H1 (cell line): ENCODE measurements around the gene PKD1. TPM values are rescaled to one million over a fixed set of nuclear protein-coding genes. Genes with fewer than 3 reads are reported as not detected.

Experiments used
- CTCF ChIA-PET: fragments of 300-600 bp; sonication (Branson Sonifier 250); formaldehyde crosslinking; loops from one replicate; lab custom pipeline; 2021; ENCODE audit not compliant: partially characterized antibody; lab: Charles Lee
- POLR2A ChIA-PET: fragments of 300-600 bp; sonication (Branson Sonifier 250); formaldehyde crosslinking; loops from one replicate; lab custom pipeline; 2021; ENCODE audit warnings: inconsistent platforms; ENCODE audit not compliant: partially characterized antibody; lab: Charles Lee
- DNase-seq, 2 experiments: peaks; one replicate each; pipeline versions ENCODE4 v3.0.0 to v3.0.0-alpha.2; 2010 to 2022; ENCODE audit warnings: low spot score in 2 of 2, low read depth in 1 of 2, mixed read lengths in 1 of 2
- FAIRE-seq: peaks from 2 replicates; lab custom pipeline; 2011; peaks lifted over from hg19 to GRCh38; lab: Jason Lieb, UNC
- H2AFZ ChIP-seq: 2 replicates; pipeline ENCODE4 v1.8.1; 2012; ENCODE audit warnings: low read length, inconsistent platforms
- H2AK5ac ChIP-seq: 2 replicates; pipeline ENCODE4 v1.6.1; 2013; ENCODE audit warnings: low read depth, low read length
- H2BK120ac ChIP-seq: replicated peaks from 2 replicates; pipeline ENCODE3; 2013; ENCODE audit warnings: low read depth, low read length, inconsistent platforms
- H2BK12ac ChIP-seq: 2 replicates; pipeline ENCODE4 v1.6.1; 2013; ENCODE audit warnings: low read depth, low read length
- H2BK15ac ChIP-seq: 2 replicates; pipeline ENCODE4 v1.6.1; 2013; ENCODE audit warnings: low read length
- H2BK20ac ChIP-seq: 2 replicates; pipeline ENCODE4 v1.6.1; 2013; ENCODE audit warnings: low read length
- H2BK5ac ChIP-seq: 2 replicates; pipeline ENCODE4 v1.6.1; 2013; ENCODE audit warnings: low read depth, low read length
- H3K14ac ChIP-seq: 2 replicates; pipeline ENCODE4 v1.6.1; 2013; ENCODE audit warnings: inconsistent platforms; ENCODE audit not compliant: insufficient read length
- H3K18ac ChIP-seq: 2 replicates; pipeline ENCODE4 v1.6.1; 2013; ENCODE audit warnings: low read length; ENCODE audit errors: extremely low read depth
- H3K23ac ChIP-seq: 2 replicates; pipeline ENCODE4 v1.6.1; 2013; ENCODE audit warnings: inconsistent platforms; ENCODE audit not compliant: insufficient read length
- H3K23me2 ChIP-seq: 2 replicates; pipeline ENCODE4 v1.6.1; 2013; ENCODE audit warnings: low read depth, low read length
- H3K27ac ChIP-seq: 2 replicates; pipeline ENCODE4 v1.6.1; 2011; ENCODE audit warnings: low read depth, low read length, inconsistent platforms
- H3K27me3 ChIP-seq, 4 experiments: replicated peaks in 1 of 4; 1 replicate in 1 of 4; 2 replicates in 3 of 4; pipeline versions ENCODE4 v1.6.1 to v1.8.1; 2011 to 2013; ENCODE audit warnings: low read length in 3 of 4, mild to moderate bottlenecking in 3 of 4, inconsistent platforms in 2 of 4, mixed read lengths in 2 of 4, moderate library complexity in 1 of 4; ENCODE audit not compliant: control insufficient read depth in 3 of 4, insufficient read depth in 3 of 4; ENCODE audit errors: extremely low read depth in 1 of 4
- H3K36me3 ChIP-seq, 4 experiments: 2 replicates each; pipeline versions ENCODE4 v1.6.1 to v1.8.1; 2011 to 2013; ENCODE audit warnings: mild to moderate bottlenecking in 4 of 4, low read length in 3 of 4, moderate library complexity in 2 of 4, control low read depth in 1 of 4, inconsistent platforms in 1 of 4; ENCODE audit not compliant: insufficient read depth in 4 of 4, control insufficient read depth in 2 of 4
- H3K4ac ChIP-seq: replicated peaks from 2 replicates; pipeline ENCODE3; 2013; ENCODE audit warnings: low read length, low read depth, mixed read lengths, inconsistent platforms; ENCODE audit not compliant: insufficient read length
- H3K4me1 ChIP-seq, 4 experiments: replicated peaks in 1 of 4; 1 replicate in 1 of 4; 2 replicates in 3 of 4; pipeline versions ENCODE4 v1.6.1 to v1.8.1; 2011 to 2013; ENCODE audit warnings: low read length in 3 of 4, inconsistent platforms in 2 of 4, mixed read lengths in 1 of 4; ENCODE audit not compliant: insufficient read depth in 4 of 4, control insufficient read depth in 3 of 4
- H3K4me2 ChIP-seq, 2 experiments: 2 replicates each; pipeline versions ENCODE4 v1.6.1 to v1.8.1; 2011 to 2013; ENCODE audit warnings: low read depth in 2 of 2, low read length in 2 of 2, control low read depth in 1 of 2, inconsistent platforms in 1 of 2, mild to moderate bottlenecking in 1 of 2; ENCODE audit not compliant: insufficient read depth in 1 of 2
- H3K4me3 ChIP-seq, 4 experiments: fragments of 200-600, 300-600 bp in 1 of 4; sonication (generic), shearing (Covaris generic), sonication (Bioruptor Twin) in 1 of 4; 2 replicates each; pipeline versions ENCODE4 v1.5.1 to v1.8.1; 2011 to 2016; ENCODE audit warnings: low read length in 4 of 4, low read depth in 3 of 4, control low read depth in 2 of 4, inconsistent platforms in 2 of 4, mild to moderate bottlenecking in 2 of 4, mixed read lengths in 1 of 4, moderate library complexity in 1 of 4; ENCODE audit not compliant: insufficient read depth in 2 of 4; ENCODE audit errors: extremely low read depth in 1 of 4
- H3K56ac ChIP-seq: replicated peaks from 2 replicates; pipeline ENCODE3; 2013; ENCODE audit warnings: low read depth, mild to moderate bottlenecking, mixed read lengths, low read length, inconsistent platforms; ENCODE audit not compliant: insufficient read length
- H3K79me1 ChIP-seq: 2 replicates; pipeline ENCODE4 v1.6.1; 2013; ENCODE audit warnings: low read depth, low read length, control low read depth
- H3K79me2 ChIP-seq, 2 experiments: 2 replicates each; pipeline versions ENCODE4 v1.6.1 to v1.8.1; 2012 to 2013; ENCODE audit warnings: low read length in 2 of 2, mild to moderate bottlenecking in 2 of 2, inconsistent platforms in 1 of 2; ENCODE audit not compliant: insufficient read depth in 2 of 2, control insufficient read depth in 1 of 2
- H3K9ac ChIP-seq, 4 experiments: replicated peaks in 1 of 4; 1 replicate in 1 of 4; 2 replicates in 3 of 4; pipeline versions ENCODE4 v1.6.1 to v1.8.1; 2011 to 2013; ENCODE audit warnings: low read depth in 3 of 4, low read length in 3 of 4, control low read depth in 2 of 4, mild to moderate bottlenecking in 2 of 4, moderate library complexity in 2 of 4, inconsistent platforms in 1 of 4; ENCODE audit errors: extremely low read depth in 1 of 4
- H3K9me3 ChIP-seq, 2 experiments: 2 replicates each; pipeline versions ENCODE4 v1.6.1 to v1.8.1; 2012 to 2013; ENCODE audit warnings: mild to moderate bottlenecking in 2 of 2, moderate library complexity in 2 of 2, control low read depth in 1 of 2, inconsistent platforms in 1 of 2, low read depth in 1 of 2, low read length in 1 of 2, mixed read lengths in 1 of 2; ENCODE audit not compliant: insufficient read depth in 2 of 2
- H4K20me1 ChIP-seq, 2 experiments: replicated peaks in 1 of 2; 2 replicates each; pipeline versions ENCODE3 to v1.8.1; 2011 to 2013; ENCODE audit warnings: inconsistent platforms in 2 of 2, low read length in 2 of 2, mild to moderate bottlenecking in 1 of 2; ENCODE audit not compliant: insufficient read depth in 2 of 2, control insufficient read depth in 1 of 2
- H4K5ac ChIP-seq: 2 replicates; pipeline ENCODE4 v1.6.1; 2013; ENCODE audit warnings: low read length, low read depth, mixed read lengths, inconsistent platforms; ENCODE audit not compliant: insufficient read length
- H4K8ac ChIP-seq: 2 replicates; pipeline ENCODE4 v1.8.0; 2013; ENCODE audit warnings: mild to moderate bottlenecking, moderate library complexity, low read length, inconsistent platforms; ENCODE audit not compliant: insufficient read depth; ENCODE audit errors: extremely low read depth
- H4K91ac ChIP-seq: replicated peaks from 2 replicates; pipeline ENCODE3; 2013; ENCODE audit warnings: low read length, mixed read lengths, inconsistent platforms; ENCODE audit not compliant: insufficient read length
- ASH2L ChIP-seq: fragments of 200-600, 300-600 bp; sonication (generic); IDR thresholded peaks from one replicate; pipeline ENCODE4 v1.7.1; 2017; ENCODE audit warnings: low read length
- GABPA ChIP-seq: IDR thresholded peaks from 2 replicates; pipeline ENCODE4 v1.6.1; 2011; ENCODE audit warnings: mild to moderate bottlenecking, low read length, moderate library complexity, borderline replicate concordance; ENCODE audit not compliant: insufficient read depth
- WGBS, 2 experiments: shearing (Covaris generic) in 1 of 2; methylation state at CpG; one replicate each; pipeline versions ENCODE4 v1.1.6 to v1.1.7; 2013 to 2015; ENCODE audit warnings: low lambda C conversion rate in 2 of 2, mixed read lengths in 2 of 2, inconsistent platforms in 1 of 2, low coverage in 1 of 2, missing lambda C conversion rate in 1 of 2; ENCODE audit not compliant: insufficient replicate concordance in 2 of 2, insufficient coverage in 1 of 2, insufficient read length in 1 of 2; ENCODE audit errors: extremely low coverage in 1 of 2, missing lambda C conversion rate in 1 of 2; 5-methylcytosine and 5-hydroxymethylcytosine counted together
- polyA plus RNA-seq, 7 experiments: library from polyadenylated mRNA; depleted of rRNA in 3 of 7; stranded (reverse) in 5 of 7; unstranded in 2 of 7; fragments of >200 nt in 5 of 7; fragments of 200-250 nt in 2 of 7; gene quantifications; 1 replicate in 5 of 7; 2 replicates in 1 of 7; 4 replicates in 1 of 7; pipeline versions ENCODE4 v1.2.1 to v1.2.3, GENCODE V29; 2011 to 2013; ENCODE audit warnings: missing spikeins in 2 of 7, mixed read lengths in 2 of 7
- total RNA-seq: library from RNA; stranded (reverse); fragmentation: NEBNext Ultra II Directional; extraction: Animal tissue kit (Norgen Biotek cat#: 25700); gene quantifications from 2 replicates; pipeline ENCODE4 v1.2.1, GENCODE V29; 2021

PKD1 gene
- total and polyA plus RNA-seq, 2 of the 8 experiments (the other 6 are each of a cell fraction or from before 2014, with no cell fraction given) = 40.6 to 52.7 TPM

DNA sequence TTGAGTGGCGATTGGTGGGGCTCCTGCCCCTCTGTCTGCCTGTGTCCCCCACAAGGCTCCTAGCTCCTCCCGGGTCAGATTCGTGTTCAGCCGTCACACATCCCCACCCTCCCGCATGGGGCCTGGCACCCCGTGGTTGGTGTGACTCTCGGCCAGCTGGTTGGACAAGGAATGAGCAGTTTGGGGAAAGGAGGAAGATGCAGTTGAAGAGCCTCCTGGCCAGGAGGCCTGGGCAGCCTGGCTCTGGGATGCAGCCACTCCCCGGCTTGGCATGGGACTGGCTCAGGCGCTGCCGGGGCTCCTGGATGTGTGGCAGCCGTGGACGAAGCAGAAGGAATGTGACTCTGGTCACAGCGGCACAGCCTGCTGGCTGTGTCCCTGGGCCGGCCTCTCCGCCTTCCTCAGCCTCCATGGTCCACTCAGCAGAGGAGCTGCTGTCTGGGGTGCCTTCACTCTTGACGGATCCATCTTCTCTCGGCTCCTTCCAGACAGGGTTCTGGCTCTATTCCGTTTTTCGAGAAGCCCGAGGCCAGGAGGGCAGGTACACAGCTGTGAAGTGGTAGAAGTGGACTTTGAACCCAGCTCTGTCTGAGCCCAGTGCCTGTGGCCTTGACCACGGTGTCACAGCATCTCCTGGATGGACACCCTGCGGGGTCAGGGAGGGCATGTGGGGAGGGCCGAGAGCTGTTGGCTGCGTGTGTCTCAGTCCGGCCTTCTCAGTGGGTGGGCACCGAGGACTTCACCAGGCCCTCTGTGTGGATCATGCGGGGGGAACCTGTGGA lies 22.0 kb upstream of the PKD1 start:
- WGBS, 2 experiments = 92% methylated on average over 27 of the region's 27 CpGs; no CpG with 5 or more reads in 1 of the 2 experiments
- no peak overlapping the region for H3K56ac ChIP-seq
- DNase-seq = no peak
- peak overlapping the region in 1 of 4 experiments; percentile 100; a peak in 2 of 8 replicates for H3K4me3 ChIP-seq
- H3K36me3 ChIP-seq = peaks cover 5 to 22% (median 12%) of the 10 kb centered on the region in 4 experiments; a peak in 7 of 8 replicates
- no peak overlapping the region for H4K8ac ChIP-seq
- TF ChIP-seq ASH2L (no peak), GABPA (no peak)
- no peak overlapping the region for H2BK120ac ChIP-seq
- H3K79me2 ChIP-seq = peaks cover 45 to 90% of the 10 kb centered on the region in 2 experiments
- ChIA-PET POLR2A (interaction anchor here (0.5 to 15.0 kb wide), 11 partner anchors 11 to 135 kb away, joined by 3 to 312 read pairs (median 5); partner anchors contain the start of genes BRICD5, DNASE1L2, ECI1 and MLST8), CTCF (interaction anchor here (0.7 to 3.1 kb wide), 4 partner anchors 10 to 37 kb away, joined by 3 to 10 read pairs (median 4); no protein-coding TSS in a partner anchor)
- no peak overlapping the region for H2BK20ac ChIP-seq
- FAIRE-seq = no peak
- no peak overlapping the region for H3K18ac ChIP-seq
- no peak overlapping the region for H2BK15ac ChIP-seq
- H3K27ac ChIP-seq = no peak overlapping the region
- H3K9ac ChIP-seq = peak overlapping the region in 1 of 4 experiments; percentile 11; a peak in 1 of 7 replicates
- H3K4ac ChIP-seq = no peak overlapping the region
- peaks cover 25% of the 10 kb centered on the region for H3K79me1 ChIP-seq
- no peaks in the 10 kb centered on the region for H3K27me3 ChIP-seq
- no peak overlapping the region for H2AK5ac ChIP-seq
- no peak overlapping the region for H4K5ac ChIP-seq
- H3K23me2 ChIP-seq = peaks cover 22% of the 10 kb centered on the region; the same call in 1 of the 2 replicates
- H3K23ac ChIP-seq = no peak overlapping the region
- peak overlapping the region; percentile 67 to 91; a peak in 3 of 4 replicates for H3K4me2 ChIP-seq
- H4K20me1 ChIP-seq = peaks cover 37 to 65% of the 10 kb centered on the region in 2 experiments
- no peak overlapping the region for H4K91ac ChIP-seq
- no peaks in the 10 kb centered on the region for H3K9me3 ChIP-seq
- no peak overlapping the region for H3K14ac ChIP-seq
- peaks cover 0 to 37% (median 23%) of the 10 kb centered on the region in 4 experiments; a peak in 5 of 7 replicates for H3K4me1 ChIP-seq
- no peak overlapping the region for H2BK5ac ChIP-seq
- H2BK12ac ChIP-seq = no peak overlapping the region
- no peak overlapping the region for H2AFZ ChIP-seq
